Measurements from ENCODE around the gene ATG13. TPM values are rescaled to one million over a fixed set of nuclear protein-coding genes. Genes with fewer than 3 reads are reported as not detected.
"Not testable (repeated sequence)": the region's sequence is repeated elsewhere in the genome, so short reads cannot be mapped to it uniquely, and the experiment has no call there.

Gene ATG13
- polyA plus RNA-seq (ENCODE audit: low read depth in 6 of 6): 10 to 100 TPM; 43.3 to 70.8 (median 56.3) TPM

DNA sequence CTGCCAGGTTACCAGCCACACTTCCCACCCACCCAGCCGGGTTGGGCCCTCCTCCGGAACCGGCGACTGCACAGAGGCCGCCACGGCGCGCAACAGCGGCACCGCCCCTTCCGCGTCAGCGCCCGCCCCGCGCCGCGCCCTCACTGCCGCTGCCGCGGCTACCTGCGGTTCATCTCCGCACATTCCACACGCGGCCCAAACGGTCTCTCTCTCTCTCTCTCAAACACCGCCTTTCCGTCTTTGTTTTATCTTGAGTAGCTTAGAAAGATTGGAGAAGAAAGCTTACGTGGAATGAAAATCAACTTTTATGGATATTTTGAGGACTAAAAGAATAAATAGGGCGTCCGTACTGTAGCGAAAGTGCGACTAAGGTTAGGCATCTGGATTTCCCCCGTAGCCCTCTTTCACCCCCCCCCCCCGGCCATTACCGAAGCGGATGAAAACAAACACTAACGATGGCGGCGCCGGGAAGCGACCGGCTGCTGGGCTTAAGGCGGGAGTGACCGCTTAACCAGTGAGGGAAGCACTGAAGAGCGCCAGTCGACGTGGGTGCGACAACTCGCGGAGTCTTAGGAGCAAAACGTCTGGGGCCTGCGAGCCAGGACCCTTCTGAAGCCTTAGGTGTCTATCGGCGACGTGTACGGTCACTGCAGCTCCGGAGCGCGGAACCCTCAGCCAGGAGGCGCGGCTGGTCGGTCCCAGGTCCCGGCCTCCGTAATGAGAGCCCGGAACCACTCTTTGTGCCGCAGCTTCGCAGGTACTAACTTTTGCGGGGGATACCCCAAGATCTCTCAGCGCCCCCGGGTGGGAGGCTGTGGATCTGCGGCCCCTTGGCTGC lies at the start of gene ATG13, which contains the start of gene HARBI1:
ATG13 (plus strand) TSS at position 420 of the 838 bp plus-strand sequence. CDS start 26,739 bp downstream, outside the sequence.
HARBI1 (minus strand) TSS at position 94 of the 838 bp plus-strand sequence. CDS start 990 bp downstream, outside the sequence.
- H3K27me3 Mint-ChIP-seq: no peaks in the 10 kb centered on the region
- DNase-seq (peak; percentile 94), ATAC-seq (ENCODE audit: low read depth in 2 of 2) (peak; percentile 91 to 94)
- no peaks in the 10 kb centered on the region for H3K9me3 Mint-ChIP-seq
- H3K27ac Mint-ChIP-seq: peak within 1 kb of the TSS; percentile 99 to 100 (median 99)
- H3K4me3 Mint-ChIP-seq: peak within 1 kb of the TSS; percentile 92 to 99 (median 98)
- H3K36me3 Mint-ChIP-seq: peaks cover 0 to 5% of the 10 kb centered on the region in 2 donors
- peaks cover 26 to 47% (median 28%) of the 10 kb centered on the region in 3 donors for H3K4me1 Mint-ChIP-seq

DNA sequence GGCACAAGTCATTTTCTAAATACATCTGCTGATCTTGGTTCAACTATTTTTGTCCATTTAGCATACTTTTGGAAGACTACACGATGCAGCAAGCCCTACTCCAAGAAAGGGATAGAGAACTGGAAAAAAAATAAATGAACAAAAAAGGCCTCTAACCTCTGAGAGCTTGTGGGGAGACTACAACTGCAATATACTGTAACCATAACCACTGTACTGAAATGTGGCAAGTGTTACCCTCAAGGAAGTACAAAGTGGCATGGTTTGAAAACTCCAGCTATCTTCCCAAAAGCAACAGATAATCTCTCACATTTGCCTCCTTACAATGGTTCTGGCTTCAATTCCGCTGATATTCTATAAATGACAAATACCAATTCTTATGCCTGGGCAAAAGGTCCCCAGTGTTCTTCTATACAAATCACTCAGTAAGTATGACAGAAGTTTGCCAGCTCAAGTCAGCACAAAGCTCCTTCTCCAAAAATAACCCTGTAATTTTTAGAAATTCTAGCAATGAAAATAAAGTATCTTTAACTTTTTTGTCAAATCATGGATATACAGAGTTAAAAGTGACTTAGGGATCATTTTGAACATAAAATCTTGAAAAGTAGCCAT lies 46.5 kb upstream of the ATG13 start:
- no peak overlapping the region for H3K27ac Mint-ChIP-seq
- no peak overlapping the region for H3K4me3 Mint-ChIP-seq

DNA sequence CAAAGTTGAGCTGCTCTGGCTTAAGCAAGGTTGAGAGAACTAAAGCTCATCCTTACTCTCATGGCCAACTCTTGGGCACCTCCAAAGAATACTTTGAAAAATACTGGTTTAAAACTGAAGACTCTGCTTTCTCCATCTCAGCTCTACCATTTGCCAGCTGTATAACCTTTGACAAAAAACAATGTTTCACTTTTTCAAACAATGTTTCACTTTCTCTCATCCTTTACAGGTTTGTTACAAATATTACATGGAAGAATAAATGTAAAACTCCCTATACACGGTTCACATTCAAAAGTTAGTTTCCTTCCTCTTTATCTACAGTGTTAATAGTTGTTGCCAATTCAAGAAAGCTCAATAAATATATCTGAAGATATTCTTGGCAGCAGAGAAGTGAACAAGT lies 42.7 kb upstream of the ATG13 start:
- H3K27ac Mint-ChIP-seq: peak overlapping the region in 3 of 6 donors; percentile 7 to 62 (median 54)

More for the DNA sequence above, 46.5 kb upstream of the ATG13 start:
- DNase-seq (no peak), ATAC-seq (ENCODE audit: low read depth in 2 of 2) (no peak)
- no peaks in the 10 kb centered on the region for H3K36me3 Mint-ChIP-seq
- H3K4me1 Mint-ChIP-seq: peaks cover 15 to 25% (median 17%) of the 10 kb centered on the region in 3 donors
- H3K27me3 Mint-ChIP-seq: no peaks in the 10 kb centered on the region
- H3K9me3 Mint-ChIP-seq: peaks cover 0 to 3% (median 0%) of the 10 kb centered on the region in 7 donors

DNA sequence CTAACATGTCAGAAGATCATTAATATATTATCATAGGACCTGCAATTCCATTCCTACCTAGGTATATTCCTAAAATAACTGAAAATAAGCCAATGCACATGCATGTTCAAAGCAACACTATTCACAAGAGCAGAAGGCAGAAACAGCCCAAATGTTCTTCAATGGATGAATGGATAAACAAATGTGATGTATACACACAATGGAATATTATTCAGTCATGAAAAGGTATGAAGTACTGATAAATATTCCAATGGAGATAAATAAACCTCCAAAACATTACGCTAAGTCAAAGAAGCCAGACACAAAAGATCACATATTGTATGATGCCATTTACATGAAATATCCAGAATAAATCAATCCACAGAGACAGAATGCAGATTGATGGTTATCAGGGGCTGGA lies 40.3 kb upstream of the ATG13 start:
- no peak overlapping the region for H3K4me3 Mint-ChIP-seq
- H3K27me3 Mint-ChIP-seq: no peaks in the 10 kb centered on the region
- peaks cover 0 to 3% (median 0%) of the 10 kb centered on the region in 7 donors for H3K9me3 Mint-ChIP-seq
- no peak overlapping the region for H3K27ac Mint-ChIP-seq
- H3K4me1 Mint-ChIP-seq: peaks cover 27 to 44% (median 40%) of the 10 kb centered on the region in 3 donors
- peaks cover 0 to 4% of the 10 kb centered on the region in 2 donors for H3K36me3 Mint-ChIP-seq
- ATAC-seq (ENCODE audit: low read depth in 2 of 2) (no peak), DNase-seq (no peak)

More for the DNA sequence above, 42.7 kb upstream of the ATG13 start:
- H3K4me3 Mint-ChIP-seq: peak overlapping the region in 1 of 8 donors; percentile 37
- ATAC-seq (ENCODE audit: low read depth in 2 of 2) (no peak), DNase-seq (no peak)
- no peaks in the 10 kb centered on the region for H3K27me3 Mint-ChIP-seq
- no peaks in the 10 kb centered on the region for H3K36me3 Mint-ChIP-seq
- peaks cover 22 to 31% (median 27%) of the 10 kb centered on the region in 3 donors for H3K4me1 Mint-ChIP-seq
- H3K9me3 Mint-ChIP-seq: peaks cover 0 to 3% (median 0%) of the 10 kb centered on the region in 7 donors

DNA sequence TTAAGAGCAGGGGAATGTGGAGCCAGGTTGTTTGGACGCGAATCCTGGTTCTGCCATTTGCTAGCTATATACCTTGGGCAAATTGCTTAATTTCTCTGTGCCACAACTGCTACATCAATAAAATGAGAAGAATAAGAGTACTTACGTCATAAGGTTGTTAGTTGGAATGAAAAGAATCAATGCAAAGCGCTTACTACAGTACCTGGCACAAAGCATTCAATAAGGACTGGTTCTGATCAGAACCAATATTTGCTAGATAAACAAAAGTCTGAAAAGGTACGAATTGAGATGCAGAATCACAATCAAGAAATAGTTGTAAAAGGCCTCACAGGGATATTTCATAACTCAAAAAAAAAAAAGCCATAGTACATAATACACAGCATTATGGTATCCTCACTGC lies 34.8 kb upstream of the ATG13 start:
- H3K9me3 Mint-ChIP-seq: peaks cover 0 to 3% (median 0%) of the 10 kb centered on the region in 7 donors
- H3K27ac Mint-ChIP-seq: no peak overlapping the region
- ATAC-seq (ENCODE audit: low read depth in 2 of 2): no peak
- no peak overlapping the region for H3K4me3 Mint-ChIP-seq
- H3K36me3 Mint-ChIP-seq: peaks cover 0 to 8% of the 10 kb centered on the region in 2 donors
- no peaks in the 10 kb centered on the region for H3K27me3 Mint-ChIP-seq
- DNase-seq: no peak
- H3K4me1 Mint-ChIP-seq: peaks cover 23 to 29% (median 25%) of the 10 kb centered on the region in 3 donors

DNA sequence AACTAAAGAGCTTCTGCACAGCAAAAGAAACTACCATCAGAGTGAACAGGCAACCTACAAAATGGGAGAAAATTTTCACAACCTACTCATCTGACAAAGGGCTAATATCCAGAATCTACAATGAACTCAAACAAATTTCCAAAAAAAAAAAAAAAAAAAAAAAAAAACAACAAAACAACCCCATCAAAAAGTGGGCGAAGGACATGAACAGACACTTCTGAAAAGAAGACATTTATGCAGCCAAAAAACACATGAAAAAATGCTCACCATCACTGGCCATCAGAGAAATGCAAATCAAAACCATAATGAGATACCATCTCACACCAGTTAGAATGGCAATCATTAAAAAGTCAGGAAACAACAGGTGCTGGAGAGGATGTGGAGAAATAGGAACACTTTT lies 33.8 kb upstream of the ATG13 start:
- peaks cover 28 to 34% (median 30%) of the 10 kb centered on the region in 3 donors for H3K4me1 Mint-ChIP-seq
- DNase-seq; H3K36me3 Mint-ChIP-seq; H3K4me3 Mint-ChIP-seq; H3K27me3 Mint-ChIP-seq; H3K9me3 Mint-ChIP-seq; H3K27ac Mint-ChIP-seq; ATAC-seq (ENCODE audit: low read depth in 2 of 2): not testable (repeated sequence)

DNA sequence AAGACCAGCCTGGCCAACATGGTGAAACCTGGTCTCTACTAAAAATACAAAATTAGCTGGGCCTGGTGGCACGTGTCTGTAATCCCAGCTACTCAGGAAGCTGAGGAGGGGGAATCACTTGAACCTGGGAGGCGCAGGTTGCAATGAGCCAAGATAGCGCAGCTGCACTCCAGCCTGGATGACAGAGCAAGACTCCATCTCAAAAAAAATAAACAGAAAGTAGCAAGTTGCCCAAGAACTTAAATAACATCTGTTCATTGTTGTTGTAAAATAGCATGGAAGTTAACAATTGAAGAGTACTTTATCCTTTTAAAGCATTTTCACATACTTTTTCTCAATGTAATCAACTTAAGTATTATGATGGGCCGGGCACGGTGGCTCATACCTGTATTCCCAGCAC lies 29.2 kb upstream of the ATG13 start:
- H3K27ac Mint-ChIP-seq: peak overlapping the region in 2 of 6 donors; percentile 55 to 92
- no peak overlapping the region for H3K4me3 Mint-ChIP-seq
- no peaks in the 10 kb centered on the region for H3K36me3 Mint-ChIP-seq
- no peaks in the 10 kb centered on the region for H3K9me3 Mint-ChIP-seq
- peaks cover 23 to 47% (median 29%) of the 10 kb centered on the region in 3 donors for H3K4me1 Mint-ChIP-seq
- ATAC-seq (ENCODE audit: low read depth in 2 of 2) (no peak), DNase-seq (no peak)
- no peaks in the 10 kb centered on the region for H3K27me3 Mint-ChIP-seq

DNA sequence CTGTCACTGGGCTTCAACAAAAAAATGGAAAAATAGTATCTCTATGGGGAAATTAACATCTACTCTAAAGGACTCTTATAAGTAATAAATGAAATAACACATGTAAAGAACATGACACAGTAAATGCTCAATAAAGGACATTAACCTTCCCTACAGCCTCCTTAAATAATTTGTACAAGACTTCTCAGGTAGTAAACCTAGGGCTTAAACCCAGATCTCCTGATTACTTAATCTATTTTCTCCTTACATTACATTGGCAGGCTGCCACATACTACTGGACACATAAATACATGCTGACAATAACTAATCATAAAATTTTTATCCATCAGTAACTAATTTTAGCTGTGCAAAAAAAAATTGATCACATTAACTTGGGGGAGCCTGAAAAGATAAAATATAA lies 28.4 kb upstream of the ATG13 start:
- DNase-seq: no peak
- ATAC-seq (ENCODE audit: low read depth in 2 of 2): no peak
- Mint-ChIP-seq H3K9me3 (no peaks in the 10 kb centered on the region), H3K27ac (no peak overlapping the region), H3K4me3 (peak overlapping the region in 1 of 8 donors; percentile 67), H3K27me3 (no peaks in the 10 kb centered on the region), H3K4me1 (peaks cover 25 to 52% (median 37%) of the 10 kb centered on the region in 3 donors), H3K36me3 (no peaks in the 10 kb centered on the region)

DNA sequence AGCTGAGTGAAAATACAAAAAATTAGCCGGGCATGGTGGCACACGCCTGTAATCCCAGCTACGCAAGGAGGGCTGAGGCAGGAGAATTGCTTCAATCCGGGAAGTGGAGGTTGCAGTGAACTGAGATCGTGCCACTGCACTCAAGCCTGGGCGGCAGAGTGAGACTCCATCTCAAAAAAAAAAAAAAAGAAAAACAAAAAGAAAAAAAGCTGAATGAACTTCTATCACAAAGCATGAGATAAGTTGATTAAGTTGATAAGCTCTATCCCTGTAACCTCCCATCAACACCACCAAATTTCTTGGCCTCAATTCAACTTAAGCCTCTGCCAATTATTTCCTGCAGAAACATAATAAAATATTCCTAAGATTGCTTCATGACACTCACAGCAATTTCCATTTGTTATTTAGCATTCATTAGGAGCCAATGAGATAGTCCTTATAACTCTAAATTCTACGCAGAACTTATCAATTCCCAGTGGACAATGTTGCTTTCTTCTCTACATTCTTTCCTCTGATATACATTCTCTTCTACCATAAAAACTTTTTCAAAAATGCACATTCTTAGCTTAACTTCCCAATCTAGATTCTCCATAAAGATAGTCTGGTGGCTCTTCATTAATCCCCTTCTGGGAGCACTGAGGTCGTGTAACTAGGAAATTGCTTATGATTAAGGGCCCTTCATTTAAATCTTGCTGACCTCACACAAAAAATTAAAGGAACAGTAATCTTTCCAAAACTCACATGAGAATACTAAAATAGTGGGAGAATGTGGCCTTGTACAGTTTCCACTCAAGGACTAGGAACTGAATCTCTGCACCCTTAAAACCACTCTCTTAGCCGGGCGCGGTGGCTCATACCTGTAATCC lies 26.4 kb upstream of the ATG13 start:
- DNase-seq: no peak
- no peak for ATAC-seq (ENCODE audit: low read depth in 2 of 2)
- H3K9me3 Mint-ChIP-seq: no peaks in the 10 kb centered on the region
- H3K36me3 Mint-ChIP-seq: no peaks in the 10 kb centered on the region
- peak overlapping the region in 7 of 8 donors; percentile 2 to 71 (median 41) for H3K4me3 Mint-ChIP-seq
- no peaks in the 10 kb centered on the region for H3K27me3 Mint-ChIP-seq
- peak overlapping the region in 4 of 6 donors; percentile 0 to 21 (median 9) for H3K27ac Mint-ChIP-seq
- H3K4me1 Mint-ChIP-seq: peaks cover 30 to 55% (median 42%) of the 10 kb centered on the region in 3 donors

DNA sequence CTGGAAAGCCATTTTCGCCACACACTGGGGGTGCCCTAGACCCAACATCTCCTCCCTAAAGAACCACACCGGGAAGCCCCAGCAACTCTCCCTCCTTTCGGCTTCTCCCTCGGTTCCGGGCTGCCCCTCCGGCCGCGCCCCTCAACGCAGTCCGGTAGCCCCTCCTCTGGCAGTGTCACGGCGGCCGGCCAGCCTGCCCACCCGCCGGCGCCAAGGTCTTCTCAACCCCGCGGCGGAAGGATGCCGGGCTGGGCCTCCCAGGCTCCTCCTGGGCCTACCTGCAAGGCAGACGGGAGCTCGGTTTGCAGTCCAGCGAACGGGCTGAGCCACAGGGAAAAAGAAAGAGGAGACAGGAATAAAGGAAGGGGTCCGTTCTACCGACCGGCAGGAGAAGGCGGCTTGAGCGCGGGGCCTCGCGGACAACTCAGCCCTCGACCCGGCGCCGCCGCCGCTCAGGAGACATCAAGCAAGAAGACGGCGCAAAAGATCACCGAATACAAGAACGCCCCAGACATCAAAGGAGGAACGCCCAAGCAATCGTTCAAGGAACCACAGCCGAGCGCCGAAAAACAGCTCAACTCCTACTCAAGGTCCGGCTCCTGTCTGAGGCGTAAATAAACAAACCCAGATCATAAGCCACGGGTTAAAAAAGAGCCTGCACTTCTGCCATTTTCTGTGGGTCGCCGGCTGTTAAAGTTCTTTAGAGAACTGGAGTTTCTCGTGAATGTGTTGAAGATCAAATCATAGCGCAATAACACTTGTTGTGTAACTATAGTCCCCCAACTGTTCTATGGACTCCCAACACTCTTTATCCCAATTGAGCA lies 23.6 kb upstream of the ATG13 start, which contains the start of gene AMBRA1:
AMBRA1 (minus strand) TSS at position 474 of the 824 bp plus-strand sequence. CDS start 45,643 bp downstream, outside the sequence.
- ATAC-seq (ENCODE audit: low read depth in 2 of 2) (peak; percentile 89 to 92), DNase-seq (peak; percentile 76)
- no peaks in the 10 kb centered on the region for H3K9me3 Mint-ChIP-seq
- H3K27ac Mint-ChIP-seq: peak within 1 kb of the TSS; percentile 89 to 97 (median 95)
- peak within 1 kb of the TSS; percentile 90 to 99 (median 98) for H3K4me3 Mint-ChIP-seq
- H3K27me3 Mint-ChIP-seq: no peaks in the 10 kb centered on the region
- H3K4me1 Mint-ChIP-seq: peaks cover 22 to 40% (median 36%) of the 10 kb centered on the region in 3 donors
- no peaks in the 10 kb centered on the region for H3K36me3 Mint-ChIP-seq

DNA sequence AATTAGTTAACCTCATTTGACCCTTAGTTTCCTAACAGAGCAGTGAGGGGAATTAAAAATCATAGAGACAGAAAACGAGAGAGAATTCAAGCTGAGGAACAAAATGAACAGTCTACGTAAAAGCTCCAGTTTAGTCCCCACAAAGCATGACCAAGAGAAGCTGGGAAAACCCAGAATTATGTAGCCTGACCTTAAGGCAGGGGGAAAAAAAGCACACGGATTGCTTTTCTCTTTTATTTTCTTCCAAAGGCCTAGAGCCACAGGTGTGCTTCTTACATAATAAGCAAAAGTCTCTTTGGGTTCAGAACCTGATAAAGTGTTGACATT lies 23.0 kb upstream of the ATG13 start:
- DNase-seq: no peak
- Mint-ChIP-seq H3K27ac (peak overlapping the region in 5 of 6 donors; percentile 89 to 97 (median 95)), H3K27me3 (no peaks in the 10 kb centered on the region), H3K4me3 (peak overlapping the region; percentile 90 to 99 (median 98)), H3K9me3 (no peaks in the 10 kb centered on the region), H3K4me1 (peaks cover 22 to 36% (median 34%) of the 10 kb centered on the region in 3 donors), H3K36me3 (no peaks in the 10 kb centered on the region)
- ATAC-seq (ENCODE audit: low read depth in 2 of 2): no peak

DNA sequence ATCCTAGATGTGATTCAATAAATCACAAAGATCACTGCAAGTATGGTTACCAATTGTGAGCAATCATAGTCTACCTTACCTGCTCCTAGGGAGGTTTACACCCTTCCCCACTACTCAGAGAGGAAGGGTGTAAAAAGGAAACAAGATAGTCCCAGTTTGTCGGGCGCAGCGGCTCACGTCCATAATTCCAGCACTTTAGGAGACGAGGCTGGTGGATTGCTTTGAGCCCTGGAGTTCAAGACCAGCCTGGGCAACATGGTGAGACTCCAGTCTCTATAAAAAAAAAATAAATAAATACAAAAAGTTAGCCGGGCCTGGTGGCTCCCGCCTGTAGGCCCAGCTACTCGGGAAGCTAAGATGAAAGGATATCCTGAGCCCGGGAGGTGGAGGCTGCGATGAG lies 22.6 kb upstream of the ATG13 start:
- Mint-ChIP-seq H3K27me3 (no peaks in the 10 kb centered on the region), H3K27ac (peak overlapping the region in 1 of 6 donors; percentile 95)

More for the DNA sequence above, 22.6 kb upstream of the ATG13 start:
- H3K4me1 Mint-ChIP-seq: peaks cover 22 to 36% (median 31%) of the 10 kb centered on the region in 3 donors
- peak overlapping the region in 3 of 8 donors; percentile 50 to 94 (median 90) for H3K4me3 Mint-ChIP-seq
- no peaks in the 10 kb centered on the region for H3K36me3 Mint-ChIP-seq
- ATAC-seq (ENCODE audit: low read depth in 2 of 2): no peak
- no peak for DNase-seq
- H3K9me3 Mint-ChIP-seq: no peaks in the 10 kb centered on the region

Measured in naive B cell (primary cell).